Stimulated activated CD4-positive, alpha-beta T cell treated with anti-CD3 and anti-CD28 coated beads, Interleukin-12 subunit alpha, Interleukin-12 subunit beta, amount 100 ng/mL, for 24 hours (primary cell): ENCODE results near the gene RAPGEF4.

Source experiments
- DNase-seq, 2 experiments: peaks; one replicate each; pipeline ENCODE4 v3.0.0-alpha.2; 2020; ENCODE audit warnings: low read depth in 2 of 2

RAPGEF4 gene

GRCh38 chr2:172823261-172823850 lies 87.7 kb downstream of the RAPGEF4 start:
- DNase-seq: no peak

- no peak for DNase-seq
These were observed 90.9 kb downstream of the RAPGEF4 start for GRCh38 chr2:172826522-172826921.

DNA sequence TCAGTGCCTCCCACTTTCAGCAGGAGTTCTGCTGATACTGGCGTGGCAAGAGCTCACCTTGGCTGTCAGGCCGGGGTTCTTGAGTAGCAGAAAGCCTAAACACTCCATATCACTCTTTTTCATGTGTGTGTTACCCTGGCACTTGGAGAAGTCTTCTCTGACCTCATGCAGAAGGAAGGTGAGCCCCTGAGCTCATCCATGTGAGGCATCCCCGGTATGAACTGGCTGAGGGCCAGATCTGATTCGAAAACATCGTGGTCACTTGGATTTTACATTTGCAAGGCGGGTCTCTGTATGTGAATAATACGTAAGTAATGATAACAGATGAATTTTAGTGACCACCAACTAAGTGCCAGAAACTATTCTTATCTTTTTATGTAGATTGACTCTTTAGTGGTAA lies 93.6 kb downstream of the RAPGEF4 start:
- no peak for DNase-seq

DNA sequence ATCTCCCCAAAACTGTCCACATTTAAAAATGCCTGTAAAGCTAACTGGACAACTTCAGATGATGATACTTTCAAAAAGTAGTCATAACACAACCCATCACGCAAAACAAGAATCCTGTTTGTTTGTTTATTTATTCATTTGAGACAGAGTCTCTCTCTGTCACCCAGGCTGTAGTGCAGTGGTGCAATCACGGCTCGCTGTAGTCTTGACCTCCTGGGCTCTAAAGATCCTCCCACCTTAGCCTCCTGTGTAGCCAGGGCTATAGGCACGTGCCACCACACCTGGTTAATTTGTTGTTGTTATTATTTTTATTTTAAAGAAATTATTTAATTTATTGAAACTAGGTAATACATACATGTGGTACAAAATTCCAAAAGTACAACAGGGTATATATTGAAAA lies 94.8 kb downstream of the RAPGEF4 start:
- DNase-seq: no peak

GRCh38 chr2:172833898-172834297 lies 98.3 kb downstream of the RAPGEF4 start:
- DNase-seq: no peak

DNA sequence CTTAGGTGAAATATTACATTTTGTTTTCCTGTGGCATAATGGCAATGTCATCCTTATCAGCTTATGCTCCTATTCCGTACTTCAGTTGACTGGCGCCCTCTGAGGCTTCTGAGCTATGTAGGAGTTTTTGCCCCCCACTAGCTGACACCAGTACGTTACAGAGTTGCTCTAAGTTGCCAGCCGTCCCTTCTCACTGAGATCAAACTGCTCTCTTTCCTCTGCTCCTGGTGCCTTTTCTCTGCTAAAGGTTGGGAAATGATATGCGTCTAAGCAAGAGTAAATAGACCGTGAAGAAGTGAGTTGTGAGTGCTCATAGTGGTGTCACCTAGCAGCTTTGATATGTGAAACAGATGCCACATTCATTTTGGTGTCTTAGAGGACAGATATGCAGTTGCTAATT lies 99.2 kb downstream of the RAPGEF4 start:
- DNase-seq: no peak

GRCh38 chr2:172836347-172836821 lies 100.7 kb downstream of the RAPGEF4 start:
- no peak for DNase-seq

- no peak for DNase-seq
These were observed 101.2 kb downstream of the RAPGEF4 start for GRCh38 chr2:172836827-172837226.

DNA sequence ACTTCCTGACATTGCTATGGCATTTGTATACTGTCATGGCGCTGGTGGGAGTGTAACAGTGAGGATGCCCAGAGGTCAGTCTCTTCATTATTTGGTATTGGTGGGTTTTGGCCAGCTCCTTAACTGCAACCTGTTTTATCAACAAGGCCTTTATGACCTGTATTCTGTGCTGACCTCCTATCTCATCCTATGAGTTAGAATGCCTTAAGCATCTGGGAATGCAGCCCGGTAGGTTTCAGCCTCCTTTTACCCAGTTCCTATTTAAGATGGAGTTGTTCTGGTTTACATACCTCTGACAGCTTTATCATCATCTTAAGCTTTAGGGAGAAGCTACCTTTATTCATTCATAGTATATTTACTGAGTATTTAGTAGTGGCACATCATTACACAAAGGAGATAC lies 103.8 kb downstream of the RAPGEF4 start:
- no peak for DNase-seq

- no peak for DNase-seq
These were observed 107.0 kb downstream of the RAPGEF4 start for GRCh38 chr2:172842511-172843265.

DNA sequence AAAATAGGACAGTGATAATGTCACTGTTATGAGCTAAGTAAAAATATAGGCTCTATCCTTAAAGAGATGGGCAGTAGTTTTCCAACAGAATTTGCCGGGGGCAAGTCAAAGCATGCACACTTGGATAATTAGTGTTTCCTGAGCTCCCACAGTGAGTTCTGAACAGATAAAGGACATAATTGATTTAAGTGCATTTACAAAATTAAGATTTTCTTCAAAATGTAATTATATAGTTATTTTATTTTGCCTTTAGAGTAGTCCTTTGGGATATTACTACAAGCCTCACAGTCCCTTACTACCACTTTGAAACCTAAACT lies 107.6 kb downstream of the RAPGEF4 start:
- no peak for DNase-seq

DNA sequence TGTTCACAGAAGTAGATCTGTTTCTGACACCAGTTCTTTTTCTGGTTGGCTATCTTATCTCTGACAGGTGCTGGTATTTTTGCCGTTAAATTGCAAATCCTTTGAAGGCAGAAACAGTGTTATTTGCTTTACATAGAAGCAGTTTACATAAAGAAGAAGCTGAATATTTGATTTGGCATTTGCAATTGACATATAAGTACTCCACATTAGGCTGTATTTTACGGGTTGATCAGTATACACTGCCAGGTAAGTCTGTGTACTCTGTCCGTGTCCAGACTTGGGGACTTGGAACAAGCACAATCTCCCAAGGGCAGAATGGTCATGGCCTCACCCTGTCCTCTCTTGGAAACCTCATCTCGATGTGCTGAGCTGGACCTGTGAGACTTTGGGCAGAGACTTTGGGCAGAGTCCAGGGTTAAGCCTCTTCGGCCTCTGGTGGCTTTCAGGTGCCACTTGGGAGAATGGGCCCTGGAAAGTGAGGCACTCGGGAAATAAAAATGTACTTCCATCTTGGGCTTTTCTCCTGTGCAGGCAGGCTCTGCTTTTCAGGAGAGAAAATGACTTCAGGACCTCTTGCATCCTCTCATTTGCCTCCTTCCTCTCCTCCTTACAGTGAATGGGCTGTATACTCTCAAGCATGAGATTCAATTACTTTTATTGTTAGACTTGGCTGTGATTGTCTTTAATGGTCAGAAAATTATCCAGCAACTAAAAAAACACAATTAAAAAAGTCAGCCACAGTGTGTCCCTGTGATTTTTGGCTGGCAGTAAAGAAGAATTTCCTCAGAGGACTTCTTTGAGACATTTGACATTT lies 108.5 kb downstream of the RAPGEF4 start:
- no peak for DNase-seq

GRCh38 chr2:172845028-172845630 lies 109.5 kb downstream of the RAPGEF4 start:
- no peak for DNase-seq

DNA sequence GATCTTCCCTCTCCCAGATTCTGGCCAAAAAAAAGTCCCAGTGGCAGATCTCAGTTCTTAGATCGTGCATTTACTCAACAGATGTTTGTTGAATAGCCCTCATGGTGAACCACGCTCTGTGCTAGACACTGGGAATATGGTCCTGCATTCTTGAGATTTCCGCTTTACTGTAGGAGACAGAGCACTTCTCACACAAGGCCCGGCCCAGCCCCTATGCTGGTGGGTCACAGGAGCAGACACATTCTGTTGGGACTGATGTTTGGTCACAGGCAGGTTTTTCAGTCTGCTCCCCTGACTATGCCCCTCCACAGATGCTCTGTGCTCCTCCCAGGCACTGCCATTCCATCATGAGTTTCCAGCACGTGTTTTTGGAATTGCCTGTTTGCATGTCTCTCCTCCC lies 110.9 kb downstream of the RAPGEF4 start:
- no peak for DNase-seq

GRCh38 chr2:172847188-172847587 lies 111.5 kb downstream of the RAPGEF4 start:
- no peak for DNase-seq

- DNase-seq: no peak
These were observed 112.9 kb downstream of the RAPGEF4 start for GRCh38 chr2:172848519-172848918.

- DNase-seq: no peak
These were observed 114.0 kb downstream of the RAPGEF4 start for GRCh38 chr2:172849519-172850217.

DNA sequence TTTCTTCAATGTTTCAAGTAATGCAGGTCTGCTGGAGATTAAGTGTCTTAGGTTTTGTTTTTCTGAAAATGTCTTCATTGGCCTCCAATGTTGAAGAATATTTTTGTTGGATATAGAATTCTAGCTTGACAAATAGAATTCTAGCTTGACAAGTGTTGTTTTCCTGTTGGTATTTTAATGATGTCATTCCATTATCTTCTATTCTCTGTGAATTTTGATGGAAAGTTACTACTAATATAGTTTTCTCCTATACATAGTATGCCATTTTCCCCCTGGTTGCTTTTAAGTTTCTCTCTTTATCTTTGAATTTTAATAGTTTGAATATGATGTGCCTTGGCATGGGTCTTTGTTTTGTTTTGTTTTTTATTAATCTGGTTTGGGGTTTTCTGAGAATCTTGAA lies 119.9 kb downstream of the RAPGEF4 start:
- DNase-seq: no peak

DNA sequence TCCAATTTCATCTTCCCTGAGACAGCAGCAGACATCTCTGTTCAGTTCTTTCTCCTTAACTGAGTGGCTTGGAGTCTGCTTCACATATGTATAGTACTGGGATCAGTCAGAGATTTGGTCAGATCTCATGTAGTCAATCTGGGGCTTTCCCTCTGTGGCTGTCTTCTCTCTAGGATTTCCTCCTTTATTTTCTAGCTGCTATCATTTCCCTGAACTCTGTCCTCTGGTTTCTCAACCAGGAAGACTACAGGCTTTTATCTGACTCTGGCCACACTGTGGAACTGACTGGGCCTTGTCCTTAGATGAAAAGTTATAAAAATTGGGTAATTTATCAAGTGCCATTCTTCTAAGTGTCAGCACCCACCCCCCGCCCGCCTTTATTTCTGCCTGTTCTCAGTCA lies 121.0 kb downstream of the RAPGEF4 start:
- DNase-seq: no peak

- DNase-seq: no peak
These were observed 122.8 kb downstream of the RAPGEF4 start for GRCh38 chr2:172858473-172858745.

DNA sequence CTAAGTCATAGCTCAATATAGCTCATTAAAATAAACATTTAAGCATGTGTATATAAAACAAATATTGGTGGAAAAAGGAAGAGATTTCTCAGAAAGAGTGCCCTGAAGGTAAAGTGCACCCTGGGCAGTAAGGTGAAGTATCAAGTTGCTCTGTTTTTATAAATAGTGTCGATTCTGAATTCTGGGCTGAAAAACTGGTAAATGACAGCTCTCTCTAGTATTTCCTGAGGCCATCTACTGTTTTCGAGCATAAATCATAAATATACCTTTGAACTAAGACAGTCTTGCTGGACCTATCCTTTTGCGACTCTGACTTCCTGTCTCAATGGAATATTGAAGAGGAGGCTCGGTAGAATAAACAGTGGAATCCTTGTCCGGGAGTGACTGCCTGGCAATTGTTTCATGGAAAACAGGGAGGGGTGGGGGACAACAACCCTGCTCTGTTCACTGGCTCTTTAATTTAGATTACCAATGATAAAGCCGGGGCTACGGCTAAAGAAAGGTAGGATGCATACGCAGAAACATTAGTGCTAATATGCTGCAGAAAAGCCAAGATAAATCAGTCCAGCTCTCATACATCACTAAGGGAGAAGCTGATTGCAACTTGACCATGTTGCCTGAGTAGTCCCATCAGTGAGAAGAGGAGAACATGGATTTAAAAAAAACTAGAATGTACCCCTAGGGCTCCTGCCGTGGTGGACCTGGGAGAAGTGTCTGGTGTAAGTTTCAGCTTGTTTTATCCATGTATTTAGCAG lies 124.1 kb downstream of the RAPGEF4 start:
- DNase-seq: no peak
